Measurements from ENCODE around the gene STARD10.

STARD10 gene

DNA sequence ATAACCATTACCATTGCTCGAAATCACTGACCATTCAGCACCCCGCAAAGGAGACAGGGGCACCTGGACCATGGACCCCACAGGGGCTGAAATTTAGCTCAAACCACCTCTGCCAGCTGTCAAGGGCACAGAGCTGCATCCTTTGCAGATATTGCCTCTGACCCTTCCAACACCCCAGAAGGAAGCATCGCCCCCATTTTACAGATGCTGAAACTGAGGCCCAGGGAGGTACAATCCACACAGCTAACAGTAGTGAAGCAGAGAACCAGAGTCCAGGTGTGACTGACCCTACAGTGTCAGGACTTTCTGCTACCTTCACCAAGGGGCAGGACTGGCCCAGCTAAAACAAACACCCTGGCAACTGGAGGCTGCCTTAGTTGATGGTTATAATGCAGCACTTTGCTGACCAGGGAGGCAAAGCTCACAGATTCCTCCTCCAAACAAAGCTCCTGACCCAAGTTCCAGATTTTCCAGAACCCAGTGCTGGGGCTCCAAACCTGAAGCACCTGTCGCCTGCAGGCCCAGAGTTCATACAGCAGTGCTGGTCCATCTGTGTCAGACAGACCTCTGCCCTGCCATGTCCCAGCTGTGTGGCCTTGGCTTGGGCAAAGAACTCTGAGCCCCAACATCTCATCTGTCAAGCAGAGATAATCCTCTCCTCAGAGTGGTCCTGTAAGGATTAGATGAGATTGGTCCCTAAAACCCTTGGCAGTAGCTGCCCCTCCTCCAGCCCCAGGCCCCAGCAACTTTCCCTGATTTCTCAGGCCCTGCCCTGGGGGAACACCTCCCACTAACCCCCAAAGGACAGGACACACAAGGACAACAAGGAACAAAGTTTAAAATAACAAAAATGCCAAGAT is 26.4 kb downstream of the STARD10 start:
- no peak for DNase-seq (ENCODE audit: low read depth in 2 of 2, low spot score in 1 of 2)

DNA sequence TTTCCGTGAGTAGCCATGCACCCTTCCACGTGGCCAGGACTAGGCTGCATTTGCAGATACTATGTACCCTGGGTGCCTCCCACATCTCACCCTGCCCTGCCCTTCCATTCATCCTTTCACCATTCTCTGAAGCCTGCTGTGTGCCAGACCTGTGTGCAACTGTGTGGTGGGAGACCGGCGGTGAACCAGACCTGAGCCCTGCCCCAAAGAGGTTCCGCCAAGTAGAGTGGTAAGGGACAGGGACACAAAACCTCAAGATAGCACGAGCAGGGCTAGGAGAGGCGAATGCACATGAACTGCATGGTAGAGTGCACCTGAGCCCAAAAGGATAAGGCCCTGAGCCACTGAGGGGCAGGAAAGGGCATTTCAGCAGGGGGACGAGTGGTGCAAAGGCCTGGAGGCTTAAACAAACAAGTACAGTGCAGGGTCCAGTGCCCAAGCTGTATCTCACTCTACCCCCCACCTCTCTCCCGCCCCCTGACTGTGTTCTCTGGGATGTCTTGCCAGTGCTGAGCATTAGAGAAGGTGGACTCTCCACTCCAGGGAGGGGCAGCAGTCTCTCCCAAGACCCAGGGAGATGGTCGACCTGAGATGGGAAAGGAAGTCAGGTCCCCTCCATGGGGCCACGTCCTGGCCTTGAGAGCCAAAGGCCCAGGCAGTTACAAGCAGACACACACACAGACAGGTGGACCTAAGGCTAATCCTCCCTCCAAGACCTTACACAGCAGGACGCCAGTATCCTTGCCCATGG is 27.5 kb downstream of the STARD10 start:
- DNase-seq (ENCODE audit: low read depth in 2 of 2, low spot score in 1 of 2) = no peak

DNA sequence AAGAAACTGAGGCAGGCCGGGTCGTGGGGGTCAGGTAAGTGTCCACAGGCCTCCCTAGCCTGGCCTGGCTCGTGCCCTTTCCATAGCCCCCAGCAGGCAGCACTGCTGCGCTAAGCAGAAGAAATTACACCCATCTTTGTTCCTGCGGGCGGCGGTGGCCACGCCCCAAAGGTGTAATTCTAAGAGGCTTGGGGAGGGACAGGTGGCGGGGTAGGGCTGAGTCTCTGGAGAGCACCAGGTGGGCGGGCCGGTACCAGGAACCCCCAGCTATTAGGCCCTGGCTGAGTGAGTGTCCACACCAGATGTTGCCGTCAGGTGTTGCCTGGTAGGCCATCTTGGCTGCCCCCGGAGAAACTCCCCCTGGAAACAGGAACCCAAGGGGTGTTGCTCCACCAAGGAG is 29.3 kb downstream of the STARD10 start:
- no peak for DNase-seq (ENCODE audit: low read depth in 2 of 2, low spot score in 1 of 2)

DNA sequence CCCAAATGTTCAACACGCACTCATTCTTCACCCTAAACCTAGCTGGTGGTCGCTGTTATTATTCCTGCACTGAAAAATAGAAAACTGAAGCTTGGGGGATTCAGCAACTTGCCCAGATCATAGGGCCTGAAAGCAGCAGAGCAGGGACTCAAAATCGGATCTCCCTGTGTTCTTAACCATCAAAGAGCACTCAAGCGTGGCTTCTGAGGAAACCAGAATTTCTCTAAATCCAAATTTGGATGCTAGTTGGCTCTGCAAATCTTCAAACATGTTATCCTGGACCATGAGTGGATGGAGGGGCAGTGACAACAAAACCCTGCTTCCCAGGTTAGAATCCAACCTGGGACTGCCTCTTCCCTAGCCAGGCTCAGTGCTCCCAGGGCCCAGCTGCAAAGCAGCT is 30.0 kb downstream of the STARD10 start:
- DNase-seq (ENCODE audit: low read depth in 2 of 2, low spot score in 1 of 2) = no peak

DNA sequence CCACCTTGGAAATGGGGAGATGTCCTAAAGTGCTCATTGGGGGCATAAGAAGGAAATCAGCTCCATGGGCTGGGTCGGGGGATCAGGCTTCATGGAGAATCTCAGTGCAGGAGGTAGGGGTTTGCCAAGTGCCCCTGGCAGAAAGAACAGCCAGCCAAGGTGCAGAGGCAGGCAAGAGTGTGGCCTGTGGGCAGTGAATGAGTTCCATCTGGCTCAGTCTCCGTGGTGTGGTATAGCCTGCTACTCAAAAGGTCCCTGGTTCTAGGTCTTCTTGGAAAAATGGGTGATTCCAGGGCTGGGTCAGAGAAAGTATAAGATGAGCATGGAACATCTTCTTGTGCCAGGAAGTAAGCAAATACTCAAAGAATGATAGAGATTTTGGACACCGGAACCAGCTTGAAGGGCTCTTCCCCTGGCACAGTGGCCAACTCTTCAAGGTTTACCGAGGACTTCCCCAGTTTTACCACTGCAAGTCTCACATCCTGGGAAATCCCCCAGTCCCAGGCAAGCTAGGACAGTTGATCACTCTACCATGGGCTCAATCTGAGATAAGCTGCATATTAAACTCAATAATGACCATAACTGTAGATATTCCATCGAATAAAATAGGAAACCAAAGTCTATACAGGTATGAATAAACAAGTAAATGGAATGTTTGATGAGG is 31.1 kb downstream of the STARD10 start:
- DNase-seq (ENCODE audit: low read depth in 2 of 2, low spot score in 1 of 2) = no peak

DNA sequence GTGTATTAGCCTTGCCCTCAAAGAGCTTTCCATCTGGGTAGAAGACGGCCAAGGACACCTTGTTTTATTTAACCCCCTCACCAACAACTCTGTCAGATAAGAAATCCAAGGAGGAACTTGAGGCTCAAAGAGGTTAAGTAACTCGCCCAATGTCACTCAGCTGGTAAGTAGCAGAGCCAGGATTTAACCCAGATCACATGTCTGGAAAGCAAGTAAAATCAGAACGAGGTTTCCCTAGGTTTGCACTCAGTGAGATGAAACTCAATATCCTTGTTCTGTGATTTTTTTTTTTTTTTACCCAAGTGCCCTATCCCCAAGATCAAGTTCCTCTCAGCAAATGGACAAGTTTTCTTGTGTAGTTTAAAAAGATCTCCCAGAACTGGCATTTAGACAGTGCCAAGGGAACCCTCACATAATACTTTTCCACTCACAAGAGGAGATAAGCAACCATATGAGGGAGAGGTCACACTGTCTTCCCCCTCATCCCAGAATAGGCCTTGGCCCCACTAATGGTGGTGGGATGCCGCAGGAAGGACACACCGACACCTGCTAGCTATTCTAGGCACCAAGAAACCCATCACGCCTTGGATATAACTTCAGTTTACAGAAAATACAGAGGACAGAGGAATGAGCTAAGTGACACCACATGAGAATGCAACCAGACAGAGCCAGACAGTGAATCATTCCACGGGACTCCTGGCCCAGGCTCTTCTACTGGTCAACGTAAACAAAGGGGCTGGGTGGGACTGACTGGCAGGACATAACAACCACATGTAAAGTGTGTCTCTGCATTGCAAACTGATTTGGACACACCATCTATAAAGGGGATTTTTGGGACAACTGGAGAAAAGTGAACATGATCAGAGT is 33.1 kb downstream of the STARD10 start:
- DNase-seq (ENCODE audit: low read depth in 2 of 2, low spot score in 1 of 2) = no peak

DNA sequence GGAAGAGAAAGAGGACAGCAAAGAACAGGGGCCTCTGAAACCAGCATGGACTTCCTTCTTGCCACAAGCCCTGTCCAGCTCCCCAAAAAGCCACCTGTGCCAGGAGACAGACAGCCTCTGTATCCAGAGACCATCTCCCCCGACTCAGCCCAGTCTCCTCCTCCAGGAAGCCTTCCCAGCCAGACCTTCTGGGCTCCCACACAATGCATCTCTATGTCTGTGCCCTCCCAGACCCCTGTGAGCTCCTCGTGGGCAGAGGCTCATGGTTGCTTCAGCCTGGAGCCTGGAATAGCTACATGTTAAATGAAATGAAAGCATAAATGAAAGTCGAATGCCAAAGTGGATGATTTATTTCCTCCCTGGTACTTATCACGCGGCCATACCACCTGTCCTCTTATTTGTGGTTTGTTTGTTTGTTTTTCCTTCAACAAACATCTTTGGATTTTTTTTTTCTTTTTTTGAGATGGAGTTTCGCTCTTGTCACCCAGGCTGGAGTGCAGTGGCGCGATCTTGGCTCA is 34.3 kb downstream of the STARD10 start:
- DNase-seq (ENCODE audit: low read depth in 2 of 2, low spot score in 1 of 2) = no peak

DNA sequence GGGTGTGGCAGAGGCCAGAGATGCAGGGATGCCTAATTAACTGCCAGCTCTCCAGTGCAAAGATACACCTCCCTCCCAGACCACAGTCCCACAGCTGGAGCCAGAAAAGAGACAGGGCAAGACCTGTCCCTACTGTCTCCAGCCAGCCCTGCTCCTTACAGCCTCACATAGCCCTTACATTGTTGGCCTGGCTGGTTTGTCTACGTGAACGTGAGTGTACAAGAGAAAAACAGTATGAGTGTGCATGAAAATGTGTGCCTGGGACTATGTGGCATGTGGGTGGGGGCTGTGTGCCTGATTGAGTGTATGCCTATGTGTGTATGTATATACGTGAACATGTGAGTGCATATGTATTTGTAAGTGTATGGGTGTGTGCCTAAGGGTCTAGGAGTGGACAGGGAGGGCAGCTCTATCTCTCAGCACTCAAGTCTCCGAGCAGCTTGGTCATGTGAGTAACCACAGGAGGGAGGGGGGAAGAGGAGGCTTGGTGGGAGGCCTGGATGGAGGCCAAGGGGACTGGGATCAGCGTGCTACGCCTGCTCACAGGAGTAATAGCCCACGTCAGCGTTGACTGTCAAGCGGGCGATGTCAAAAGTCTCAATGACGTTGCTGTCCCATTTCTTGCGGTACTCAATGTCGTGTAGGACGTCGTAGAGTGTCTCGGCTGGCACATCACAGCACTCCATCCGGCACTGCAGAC is 35.0 kb downstream of the STARD10 start:
- DNase-seq (ENCODE audit: low read depth in 2 of 2, low spot score in 1 of 2) = no peak

DNA sequence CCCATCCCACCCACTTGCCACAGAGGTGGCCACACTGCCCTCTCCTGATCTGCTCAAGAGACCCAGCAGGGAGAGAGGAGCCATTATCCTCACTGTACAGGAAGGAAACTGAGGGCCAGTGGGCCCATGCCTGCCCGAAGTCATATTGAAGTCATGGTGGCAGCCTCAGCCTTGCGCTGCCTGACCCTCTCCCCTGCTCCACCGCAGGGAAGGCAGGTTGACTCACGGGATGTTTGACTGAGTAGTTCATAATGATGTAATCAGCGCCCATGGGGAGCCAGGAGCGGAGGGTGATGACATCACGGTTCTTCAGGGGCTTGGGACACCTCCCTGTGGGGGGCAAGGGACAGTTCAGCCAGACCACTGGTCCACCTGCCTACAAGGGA is 35.5 kb downstream of the STARD10 start:
- no peak for DNase-seq (ENCODE audit: low read depth in 2 of 2, low spot score in 1 of 2)

DNA sequence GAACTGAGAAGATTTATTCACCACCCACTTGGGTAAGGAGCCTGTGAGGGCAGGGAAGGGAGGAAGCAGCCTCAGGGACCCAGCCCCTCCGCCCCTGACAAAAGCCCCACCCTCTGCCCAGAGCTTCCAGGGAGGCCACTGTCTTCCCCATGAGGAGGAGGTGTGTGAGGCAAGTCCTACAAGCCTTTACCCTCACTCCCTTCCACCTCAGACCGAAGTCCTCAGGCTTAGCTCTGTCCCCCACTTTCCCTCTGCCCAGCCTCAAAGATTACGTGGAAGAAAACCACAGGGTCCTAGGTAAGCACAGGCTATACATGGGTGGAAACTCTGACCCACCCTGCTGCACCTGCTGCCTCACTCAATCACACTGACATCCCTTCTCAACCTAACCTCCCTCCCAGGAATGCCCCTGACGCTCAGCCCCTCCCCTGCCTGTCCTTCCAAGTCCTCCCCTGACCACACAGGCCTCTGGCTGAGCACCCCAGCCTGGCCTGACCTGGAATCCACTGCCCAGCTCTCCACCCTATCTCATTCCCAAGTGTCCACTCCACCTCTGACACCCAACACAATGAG is 38.0 kb downstream of the STARD10 start:
- no peak for DNase-seq (ENCODE audit: low read depth in 2 of 2, low spot score in 1 of 2)

DNA sequence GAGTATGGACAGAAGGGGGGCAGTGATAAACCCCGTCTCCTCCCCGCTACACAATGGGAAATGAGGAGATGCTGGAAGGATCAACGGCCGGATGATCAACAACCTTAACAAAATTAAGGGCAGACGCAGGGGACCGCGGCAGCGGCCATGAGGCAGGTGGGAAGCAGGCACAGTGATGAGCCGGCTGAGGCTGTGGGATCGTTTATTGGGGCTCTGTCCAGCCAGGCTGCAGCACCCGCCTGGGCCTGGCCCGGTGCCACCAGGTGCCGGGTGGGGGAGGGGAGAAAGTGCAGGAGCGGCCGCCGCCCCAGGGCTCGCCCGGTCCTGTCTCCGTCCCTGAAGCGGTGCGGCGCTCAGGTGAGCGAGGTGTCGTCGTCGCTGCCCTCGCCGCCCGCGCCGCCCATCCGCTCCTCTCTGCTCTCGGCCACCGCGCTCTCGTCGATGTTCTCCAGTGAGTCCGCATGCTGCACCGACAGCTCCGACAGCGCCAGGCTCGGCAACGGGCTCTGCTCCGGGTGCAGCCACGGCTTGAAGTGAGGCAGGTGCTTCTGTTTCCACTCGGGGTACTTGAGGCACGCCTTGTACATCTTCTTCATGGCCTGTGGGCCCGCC is 39.2 kb downstream of the STARD10 start:
- DNase-seq (ENCODE audit: low read depth in 2 of 2, low spot score in 1 of 2) = no peak

DNA sequence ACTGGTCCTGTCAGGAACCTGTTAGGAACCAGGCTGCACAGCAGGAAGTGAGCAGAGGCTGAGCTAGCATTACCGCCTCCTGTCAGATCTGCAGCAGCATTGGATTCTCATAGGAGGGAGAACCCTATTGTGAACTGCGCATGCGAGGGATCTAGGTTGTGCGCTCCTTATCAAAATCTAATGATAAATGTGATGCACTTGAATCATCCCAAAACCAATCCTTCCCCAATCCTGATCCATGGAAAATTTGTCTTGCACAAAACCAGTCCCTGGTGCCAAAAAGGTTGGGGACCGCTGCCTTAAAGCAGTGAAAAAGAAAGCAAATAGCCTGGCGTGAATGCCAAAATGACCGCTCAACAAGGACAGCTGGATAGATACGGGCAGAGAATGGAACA is 39.7 kb downstream of the STARD10 start:
- DNase-seq (ENCODE audit: low read depth in 2 of 2, low spot score in 1 of 2) = no peak

DNA sequence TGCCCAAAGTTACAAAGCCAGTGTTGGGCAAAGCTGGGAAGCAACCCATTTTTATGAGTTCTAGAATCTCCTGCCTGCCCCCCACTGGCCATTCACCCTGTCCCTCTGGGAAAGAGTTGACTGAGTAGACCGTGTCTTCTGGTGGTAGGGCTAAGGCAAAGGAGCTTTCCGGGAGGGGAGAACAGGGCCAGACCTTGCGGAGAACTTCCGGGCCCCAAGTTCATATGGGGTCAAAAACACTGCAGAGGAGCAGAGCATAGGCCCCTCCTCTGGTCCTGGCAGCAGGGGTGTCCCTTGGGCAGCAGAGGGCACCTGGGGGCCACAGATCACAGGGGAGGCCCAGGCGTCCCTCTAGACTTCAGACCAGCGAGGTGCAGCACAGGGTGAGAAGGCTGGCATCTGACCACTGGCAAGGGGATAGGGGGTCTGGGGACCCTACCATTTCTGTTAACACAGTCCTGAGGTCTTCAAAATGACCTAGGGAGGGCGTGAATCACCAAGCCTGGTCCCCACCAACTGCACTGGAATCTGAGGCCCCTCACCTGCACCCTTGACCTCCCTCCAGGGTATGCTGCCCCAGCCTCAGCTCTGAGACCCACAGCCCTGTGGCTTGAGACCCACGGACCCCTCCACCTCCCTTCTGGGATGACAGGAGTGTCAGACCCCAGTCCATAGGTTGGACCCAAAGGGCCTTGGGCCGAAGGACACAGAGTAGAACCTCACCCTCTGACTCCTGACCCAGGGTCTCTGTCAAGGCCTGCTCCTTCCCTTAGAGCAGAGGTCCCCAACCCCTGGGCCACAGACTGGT is 40.3 kb downstream of the STARD10 start:
- DNase-seq (ENCODE audit: low read depth in 2 of 2, low spot score in 1 of 2) = no peak

DNA sequence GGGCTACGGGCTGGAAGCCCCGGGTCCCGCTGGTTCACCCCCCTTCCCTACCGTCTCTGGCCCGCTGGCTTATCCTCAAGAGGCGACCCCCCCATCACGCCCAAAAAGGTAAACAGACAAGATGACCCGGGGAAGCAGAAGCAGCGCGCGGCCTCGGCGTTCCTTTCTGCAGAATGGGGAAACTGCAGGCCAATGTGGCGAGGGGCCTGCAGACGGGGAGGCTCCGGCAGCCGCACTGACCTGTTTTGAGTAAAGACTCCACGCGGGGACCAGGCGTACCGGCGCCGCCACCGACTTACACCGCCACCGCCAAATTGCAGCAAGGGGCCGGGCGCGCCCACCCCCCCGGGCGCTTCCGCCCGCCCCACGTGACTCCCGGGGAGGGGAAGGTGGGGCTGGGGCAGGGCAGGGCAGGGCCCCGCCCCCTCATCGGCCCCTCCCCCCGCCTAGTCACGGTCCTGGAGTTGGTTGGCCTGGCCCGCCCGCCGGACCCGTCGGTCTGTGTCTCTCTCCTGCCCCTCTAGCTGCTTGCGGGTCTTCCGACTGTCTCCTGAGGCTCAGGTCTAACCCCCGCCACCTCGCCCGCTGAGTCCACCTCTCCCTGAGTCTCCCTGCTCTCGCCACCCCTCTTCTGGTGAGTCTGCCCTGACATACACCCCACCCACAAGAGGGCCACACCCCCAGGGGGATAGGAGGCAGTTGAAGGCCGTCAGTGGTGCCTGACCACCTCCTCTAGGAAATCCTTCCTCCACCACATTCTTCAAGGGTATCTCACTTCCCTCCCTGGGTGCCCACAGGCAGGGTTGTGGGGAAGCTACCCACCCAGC is 41.5 kb downstream of the STARD10 start, which contains the start of gene ARAP1:
Gene ARAP1, minus strand, starts transcription at position 321 of the 827 bp plus-strand sequence. CDS start 25,280 bp downstream, outside the sequence.
- peak; percentile 41 to 55 for DNase-seq (ENCODE audit: low read depth in 2 of 2, low spot score in 1 of 2)

DNA sequence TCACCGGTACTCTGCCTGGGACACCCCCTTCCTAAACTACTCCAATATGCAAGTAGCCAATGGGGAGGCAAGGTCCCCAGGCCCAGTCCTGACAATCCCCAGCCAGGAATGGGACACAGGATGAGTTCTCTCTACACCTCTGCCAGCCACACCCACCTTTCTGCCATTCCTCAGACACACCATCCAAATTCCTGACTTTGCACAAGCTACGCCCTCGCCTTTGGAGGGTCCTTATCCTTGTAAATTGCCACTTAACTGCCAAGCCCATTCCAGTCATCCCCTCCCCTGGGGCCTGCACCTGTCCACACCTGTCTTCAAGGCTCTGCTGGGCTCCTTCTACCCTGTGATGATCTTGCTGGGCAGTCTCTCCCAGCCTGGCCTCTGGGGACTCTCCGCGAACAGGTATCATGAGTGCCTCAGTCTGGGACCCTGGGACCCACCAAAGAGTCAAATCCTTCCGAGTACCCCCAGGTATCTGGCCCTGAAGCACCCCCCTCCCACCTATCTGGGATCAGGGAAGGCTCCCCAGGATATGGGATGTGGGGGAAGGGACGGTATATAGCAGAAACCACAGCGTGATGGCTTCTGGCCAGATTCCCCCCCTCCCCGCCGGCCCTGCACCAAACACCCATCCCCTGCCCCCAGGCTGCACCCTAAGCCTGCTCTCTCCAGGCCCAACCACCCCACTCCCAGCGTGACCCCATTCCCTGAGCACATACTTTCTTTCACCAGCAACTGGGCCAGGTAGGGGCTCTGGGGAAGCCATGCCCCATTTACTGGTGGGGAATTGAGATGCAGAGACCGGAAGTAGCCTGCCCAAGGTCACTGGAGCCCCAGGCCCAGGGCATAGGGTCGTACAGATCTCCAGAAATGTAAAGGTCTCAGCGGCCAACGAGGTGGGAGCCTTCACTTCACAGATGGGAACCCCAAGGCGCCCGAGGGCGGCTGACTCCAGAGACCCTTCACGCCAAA is 42.4 kb downstream of the STARD10 start:
- DNase-seq (ENCODE audit: low read depth in 2 of 2, low spot score in 1 of 2) = no peak

DNA sequence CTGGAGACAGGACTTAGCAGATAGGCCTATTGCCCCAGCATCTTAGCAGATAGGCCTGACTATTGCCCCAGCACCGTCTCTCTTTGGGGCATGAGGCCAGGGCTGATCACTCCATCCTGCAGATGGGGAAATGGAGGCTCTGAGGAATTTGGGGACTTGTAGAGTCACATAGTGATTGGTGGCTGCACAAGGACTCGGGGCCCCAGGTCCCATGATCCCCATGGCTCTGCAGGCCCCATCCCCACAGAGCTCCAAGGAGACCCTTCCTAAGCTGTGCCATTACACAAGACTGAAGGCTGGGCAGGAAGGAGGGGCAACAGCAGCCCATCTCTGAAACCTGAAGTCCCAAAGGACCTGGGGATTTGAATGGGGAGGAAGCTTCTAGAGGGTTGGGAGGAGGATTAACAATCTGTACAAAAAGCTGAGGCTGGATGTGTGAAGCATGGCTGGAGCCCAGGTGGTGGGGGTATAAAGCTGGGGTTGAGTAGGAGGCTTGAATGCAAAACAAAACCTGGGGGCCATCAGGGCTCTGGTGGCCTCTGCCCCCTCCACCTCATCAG is 43.2 kb downstream of the STARD10 start:
- no peak for DNase-seq (ENCODE audit: low read depth in 2 of 2, low spot score in 1 of 2)

Data from stimulated activated CD8-positive, alpha-beta memory T cell treated with anti-CD3 and anti-CD28 coated beads, Interleukin-4, amount 100 ng/mL, for 1 hour (primary cell).